BLaER1 treated with 17β-estradiol and CSF1 and Interleukin-3, amounts not matched to agents 10 nM and 100 nM (cell line): ENCODE measurements around the gene GALNT11.
A peak's percentile ranks its signal among the peaks of the same experiment; 100 is the strongest.

Experiments used
- H3K27ac ChIP-seq, 11 experiments: shearing (Covaris generic); formaldehyde crosslinking; 2 replicates each; pipeline ENCODE4 v1.8.1; 2022
- H3K27me3 ChIP-seq, 11 experiments: shearing (Covaris generic); formaldehyde crosslinking; 2 replicates each; pipeline ENCODE4 v1.8.1; 2022
- H3K36me3 ChIP-seq, 11 experiments: shearing (Covaris generic); formaldehyde crosslinking; 2 replicates each; pipeline ENCODE4 v1.8.1; 2022
- H3K4me1 ChIP-seq, 10 experiments: shearing (Covaris generic); formaldehyde crosslinking; 2 replicates each; pipeline ENCODE4 v1.8.1; 2022
- H3K4me2 ChIP-seq, 11 experiments: shearing (Covaris generic); formaldehyde crosslinking; 2 replicates each; pipeline ENCODE4 v1.8.1; 2022
- H3K4me3 ChIP-seq, 10 experiments: shearing (Covaris generic); formaldehyde crosslinking; 2 replicates each; pipeline ENCODE4 v1.8.1; 2022
- H3K9ac ChIP-seq, 11 experiments: shearing (Covaris generic); formaldehyde crosslinking; 2 replicates each; pipeline ENCODE4 v1.8.1; 2022
- H3K9me3 ChIP-seq, 11 experiments: shearing (Covaris generic); formaldehyde crosslinking; replicated peaks in 1 of 11; 2 replicates each; pipeline ENCODE4 v1.8.1; 2022
- H4K20me1 ChIP-seq, 11 experiments: shearing (Covaris generic); formaldehyde crosslinking; 2 replicates each; pipeline ENCODE4 v1.8.1; 2022
- Cebpa-rat ChIP-seq, 11 experiments: shearing (Covaris generic); IDR thresholded peaks; 2 replicates each; pipeline ENCODE4 v1.8.1; 2022

Gene GALNT11

GRCh38 chr7:152144557-152145245 lies 119.2 kb downstream of the GALNT11 start:
- Histone ChIP-seq H3K4me1 (peaks cover 0 to 18% (median 15%) of the 10 kb centered on the region in 10 experiments; a peak in 14 of 20 replicates), H4K20me1 (peaks cover 5 to 62% (median 21%) of the 10 kb centered on the region in 11 experiments; a peak in 14 of 22 replicates), H3K9ac (no peak overlapping the region), H3K27ac (no peak overlapping the region), H3K27me3 (no peaks in the 10 kb centered on the region), H3K4me2 (no peak overlapping the region; a peak in 1 of 22 replicates), H3K4me3 (no peak overlapping the region), H3K36me3 (peaks cover 96 to 100% (median 98%) of the 10 kb centered on the region in 11 experiments), H3K9me3 (no peaks in the 10 kb centered on the region)
- TF ChIP-seq Cebpa-rat (IDR thresholded peaks at IDR 0.05) = no peak

GRCh38 chr7:152145853-152146466 lies 120.5 kb downstream of the GALNT11 start:
- H3K4me2 ChIP-seq = no peak overlapping the region
- no peak overlapping the region for H3K27ac ChIP-seq
- H3K4me1 ChIP-seq = peaks cover 0 to 18% (median 15%) of the 10 kb centered on the region in 10 experiments; a peak in 14 of 20 replicates
- H3K9ac ChIP-seq = no peak overlapping the region
- peaks cover 5 to 65% (median 21%) of the 10 kb centered on the region in 11 experiments; a peak in 14 of 22 replicates for H4K20me1 ChIP-seq
- H3K9me3 ChIP-seq = no peaks in the 10 kb centered on the region
- no peak for TF ChIP-seq Cebpa-rat (IDR thresholded peaks at IDR 0.05)
- H3K27me3 ChIP-seq = no peaks in the 10 kb centered on the region
- H3K4me3 ChIP-seq = no peak overlapping the region
- H3K36me3 ChIP-seq = peaks cover 96 to 100% (median 98%) of the 10 kb centered on the region in 11 experiments

DNA sequence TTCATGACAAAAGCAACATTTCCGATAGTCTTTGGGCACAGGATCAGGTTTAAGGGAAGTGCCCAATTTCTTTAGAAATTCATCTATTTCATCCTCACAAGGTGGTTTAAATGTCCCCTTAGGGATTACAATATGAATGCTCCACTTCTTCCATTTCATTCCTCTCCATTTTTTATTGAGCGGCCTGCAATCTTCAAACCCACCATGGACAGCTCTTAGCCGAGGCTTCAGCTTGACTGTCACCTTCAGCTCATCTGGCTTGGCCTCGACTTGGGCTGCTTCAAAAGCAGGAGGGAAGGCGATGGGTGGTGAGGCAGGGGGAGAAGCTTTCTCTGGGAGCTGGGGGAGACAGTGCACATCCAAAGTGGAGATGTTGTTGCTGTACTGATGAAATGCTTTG lies 123.2 kb downstream of the GALNT11 start:
- no peak overlapping the region for H3K27ac ChIP-seq
- H3K4me3 ChIP-seq = no peak overlapping the region
- H3K27me3 ChIP-seq = no peaks in the 10 kb centered on the region
- H3K9me3 ChIP-seq = no peaks in the 10 kb centered on the region
- peaks cover 96 to 100% (median 98%) of the 10 kb centered on the region in 11 experiments for H3K36me3 ChIP-seq
- TF ChIP-seq Cebpa-rat (IDR thresholded peaks at IDR 0.05) = no peak
- H3K4me1 ChIP-seq = peaks cover 0 to 13% (median 5%) of the 10 kb centered on the region in 10 experiments; a peak in 14 of 20 replicates
- H3K9ac ChIP-seq = no peak overlapping the region
- H4K20me1 ChIP-seq = peaks cover 5 to 62% (median 17%) of the 10 kb centered on the region in 11 experiments; a peak in 14 of 22 replicates
- H3K4me2 ChIP-seq = no peak overlapping the region

DNA sequence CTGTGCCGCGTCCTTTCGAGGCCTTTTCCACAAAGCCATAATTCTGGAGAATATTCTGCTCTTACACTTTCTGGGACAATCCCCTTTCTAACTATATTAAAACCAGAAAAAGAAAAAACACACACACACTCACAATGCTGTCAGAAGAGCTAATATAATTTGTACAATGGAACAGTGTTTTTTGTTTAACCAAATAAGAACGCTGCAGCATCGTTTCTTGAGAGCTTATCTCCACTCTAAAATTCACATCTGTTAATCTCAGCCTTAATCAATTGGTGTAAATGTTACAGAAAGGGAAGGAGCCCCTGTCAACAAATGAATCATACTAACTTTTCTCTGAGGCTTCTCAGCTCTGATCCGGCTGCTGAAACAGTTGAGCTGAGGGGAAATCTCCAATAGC lies 123.9 kb downstream of the GALNT11 start:
- H3K4me1 ChIP-seq = peaks cover 0 to 6% (median 0%) of the 10 kb centered on the region in 10 experiments; a peak in 3 of 20 replicates
- peaks cover 5 to 60% (median 17%) of the 10 kb centered on the region in 11 experiments; a peak in 13 of 22 replicates for H4K20me1 ChIP-seq
- H3K27ac ChIP-seq = no peak overlapping the region
- H3K9ac ChIP-seq = no peak overlapping the region
- no peak overlapping the region for H3K4me3 ChIP-seq
- no peaks in the 10 kb centered on the region for H3K9me3 ChIP-seq
- no peaks in the 10 kb centered on the region for H3K27me3 ChIP-seq
- H3K36me3 ChIP-seq = peaks cover 96 to 100% (median 98%) of the 10 kb centered on the region in 11 experiments
- H3K4me2 ChIP-seq = no peak overlapping the region
- TF ChIP-seq Cebpa-rat (IDR thresholded peaks at IDR 0.05) = no peak

- Histone ChIP-seq H3K27me3 (no peaks in the 10 kb centered on the region), H3K4me2 (no peak overlapping the region), H3K4me1 (peaks cover 0 to 6% (median 0%) of the 10 kb centered on the region in 10 experiments; a peak in 1 of 20 replicates), H4K20me1 (peaks cover 0 to 45% (median 7%) of the 10 kb centered on the region in 11 experiments; a peak in 9 of 22 replicates), H3K27ac (no peak overlapping the region), H3K9me3 (no peaks in the 10 kb centered on the region), H3K9ac (no peak overlapping the region), H3K36me3 (peaks cover 97 to 100% (median 99%) of the 10 kb centered on the region in 11 experiments), H3K4me3 (no peak overlapping the region)
- TF ChIP-seq Cebpa-rat (IDR thresholded peaks at IDR 0.05) = no peak
These were observed 126.8 kb downstream of the GALNT11 start for GRCh38 chr7:152152267-152152666.

- Histone ChIP-seq H4K20me1 (peaks cover 0 to 43% (median 0%) of the 10 kb centered on the region in 11 experiments; a peak in 5 of 22 replicates), H3K27ac (peak overlapping the region in 10 of 11 experiments; percentile 36 to 93 (median 88); a peak in 21 of 22 replicates), H3K4me2 (peak overlapping the region; percentile 54 to 92 (median 79)), H3K27me3 (no peaks in the 10 kb centered on the region; a peak in 1 of 22 replicates), H3K4me1 (peaks cover 29 to 48% (median 47%) of the 10 kb centered on the region in 10 experiments), H3K36me3 (peaks cover 77 to 90% (median 82%) of the 10 kb centered on the region in 11 experiments), H3K9me3 (peaks cover 0 to 5% (median 0%) of the 10 kb centered on the region in 11 experiments; a peak in 1 of 22 replicates), H3K9ac (peak overlapping the region in 10 of 11 experiments; percentile 38 to 78 (median 76); a peak in 19 of 22 replicates), H3K4me3 (peak overlapping the region in 7 of 10 experiments; percentile 6 to 53 (median 29); a peak in 8 of 20 replicates)
- TF ChIP-seq Cebpa-rat (IDR thresholded peaks at IDR 0.05) = peak in 9 of 11 experiments; percentile 83 to 97 (median 93); a peak in 17 of 22 replicates
These were observed 133.5 kb downstream of the GALNT11 start for GRCh38 chr7:152158801-152159587.

DNA sequence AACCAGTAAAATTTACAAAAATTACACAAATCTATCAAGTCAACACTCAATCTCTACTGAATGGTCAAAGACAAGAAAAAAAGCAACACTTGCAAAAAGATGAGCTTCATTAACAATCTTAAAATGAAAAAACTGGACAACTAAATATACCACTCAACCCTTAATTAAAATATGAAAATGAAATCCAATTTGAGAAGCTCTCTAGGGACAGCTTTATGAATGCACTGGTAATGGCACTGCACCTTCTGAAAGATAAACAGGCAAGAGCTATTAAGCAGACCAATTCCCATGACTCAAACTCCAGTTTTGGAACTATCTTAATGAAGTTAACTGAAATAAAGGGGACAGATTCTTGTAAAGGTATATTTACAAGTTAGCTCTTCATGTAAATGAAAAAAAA lies 135.7 kb downstream of the GALNT11 start:
- Histone ChIP-seq H3K9me3 (peaks cover 0 to 5% (median 0%) of the 10 kb centered on the region in 11 experiments; a peak in 1 of 22 replicates), H3K36me3 (peaks cover 75 to 90% (median 80%) of the 10 kb centered on the region in 11 experiments), H3K27me3 (no peaks in the 10 kb centered on the region; a peak in 1 of 22 replicates), H3K4me1 (peaks cover 29 to 48% (median 47%) of the 10 kb centered on the region in 10 experiments), H3K9ac (no peak overlapping the region), H4K20me1 (peaks cover 0 to 41% (median 0%) of the 10 kb centered on the region in 11 experiments; a peak in 5 of 22 replicates), H3K27ac (peak overlapping the region in 7 of 11 experiments; percentile 7 to 93 (median 28); a peak in 11 of 22 replicates), H3K4me2 (peak overlapping the region in 4 of 11 experiments; percentile 7 to 20 (median 13); a peak in 4 of 22 replicates), H3K4me3 (no peak overlapping the region)
- no peak for TF ChIP-seq Cebpa-rat (IDR thresholded peaks at IDR 0.05)

DNA sequence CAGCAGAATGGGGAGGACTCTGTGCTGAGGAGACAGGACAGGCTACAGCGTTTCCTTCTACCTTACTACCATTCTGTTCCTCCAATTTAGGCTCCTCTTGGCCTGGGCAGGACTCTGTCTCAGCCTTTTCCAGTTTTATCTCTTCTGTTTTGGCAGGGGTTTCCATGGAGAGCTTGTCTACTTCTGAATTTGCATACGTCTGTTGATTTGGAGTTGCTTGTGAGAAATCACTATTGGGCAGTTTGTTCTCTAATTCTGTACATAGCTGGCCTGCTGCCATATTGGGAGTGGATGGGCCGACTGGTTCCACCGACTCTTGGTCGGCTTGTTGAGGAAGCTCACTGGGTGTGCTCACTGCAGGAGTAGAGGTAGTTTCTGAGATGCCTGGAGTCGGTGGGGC lies 136.8 kb downstream of the GALNT11 start:
- Histone ChIP-seq H3K9me3 (peaks cover 0 to 5% (median 0%) of the 10 kb centered on the region in 11 experiments; a peak in 1 of 22 replicates), H3K4me1 (peaks cover 29 to 48% (median 47%) of the 10 kb centered on the region in 10 experiments), H4K20me1 (peaks cover 0 to 41% (median 0%) of the 10 kb centered on the region in 11 experiments; a peak in 5 of 22 replicates), H3K36me3 (peaks cover 76 to 90% (median 81%) of the 10 kb centered on the region in 11 experiments), H3K4me3 (no peak overlapping the region), H3K9ac (no peak overlapping the region), H3K27me3 (no peaks in the 10 kb centered on the region; a peak in 1 of 22 replicates), H3K27ac (peak overlapping the region in 9 of 11 experiments; percentile 1 to 54 (median 36); a peak in 12 of 22 replicates), H3K4me2 (no peak overlapping the region)
- TF ChIP-seq Cebpa-rat (IDR thresholded peaks at IDR 0.05) = no peak
